Measurements from ENCODE around the gene SLC24A3.

The SLC24A3 gene

DNA sequence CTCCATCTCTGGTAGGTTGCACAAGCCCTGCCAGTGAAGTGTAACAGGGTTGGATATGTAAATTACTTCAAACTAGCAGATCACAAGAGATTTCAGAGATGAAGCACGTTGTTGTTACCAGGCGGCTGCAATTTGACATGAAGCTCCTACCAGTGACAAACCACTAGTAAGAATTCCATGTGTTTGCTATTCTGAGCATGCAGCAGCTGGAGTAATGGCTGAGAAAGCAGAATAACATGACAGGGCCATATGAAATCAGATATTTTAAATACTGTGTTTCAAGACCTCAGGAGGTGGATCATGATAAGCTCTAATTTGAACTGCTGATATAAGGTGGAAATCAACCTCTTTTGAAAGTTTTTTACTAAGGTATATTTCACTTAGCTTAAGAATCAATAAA lies 557.1 kb downstream of the SLC24A3 start:
- Histone ChIP-seq H3K4me1 (ENCODE audit: control insufficient read depth, insufficient read depth, low read length) (no peaks in the 10 kb centered on the region), H3K9me3 (ENCODE audit: control insufficient read depth in 2 of 2, low read length in 2 of 2) (no peaks in the 10 kb centered on the region), H3K4me3 (ENCODE audit: low read length in 2 of 2) (no peak overlapping the region), H3K36me3 (ENCODE audit: control insufficient read depth in 2 of 2, insufficient read depth in 2 of 2, low read length in 2 of 2) (peaks cover 0 to 2% of the 10 kb centered on the region in 2 donors), H3K9ac (ENCODE audit: low read length in 2 of 2) (no peak overlapping the region), H3K27me3 (ENCODE audit: control insufficient read depth in 1 of 2, insufficient read depth in 2 of 2, low read length in 2 of 2) (no peaks in the 10 kb centered on the region), H3K27ac (ENCODE audit: low read length) (no peak overlapping the region)

DNA sequence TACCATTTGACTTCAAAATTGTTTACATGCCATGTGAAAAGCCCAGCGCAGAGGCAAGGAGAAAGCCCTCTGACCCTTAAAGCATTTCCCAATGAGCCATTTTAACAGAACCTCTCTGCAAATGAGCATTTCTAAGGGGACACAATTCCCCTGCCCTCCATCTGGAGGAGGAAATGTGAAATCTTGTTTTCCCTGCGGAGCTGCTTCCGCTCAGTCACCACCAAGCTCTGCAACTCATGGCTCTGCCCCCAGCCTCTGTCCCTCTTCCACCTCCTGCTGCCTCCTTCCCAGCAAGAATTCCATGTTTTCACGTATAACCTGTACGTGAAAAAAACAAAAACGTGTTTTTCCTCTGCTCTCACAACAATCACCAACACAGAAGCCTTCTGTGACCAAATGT lies 557.9 kb downstream of the SLC24A3 start:
- Histone ChIP-seq H3K27ac (ENCODE audit: low read length) (no peak overlapping the region), H3K4me1 (ENCODE audit: control insufficient read depth, insufficient read depth, low read length) (no peaks in the 10 kb centered on the region)

DNA sequence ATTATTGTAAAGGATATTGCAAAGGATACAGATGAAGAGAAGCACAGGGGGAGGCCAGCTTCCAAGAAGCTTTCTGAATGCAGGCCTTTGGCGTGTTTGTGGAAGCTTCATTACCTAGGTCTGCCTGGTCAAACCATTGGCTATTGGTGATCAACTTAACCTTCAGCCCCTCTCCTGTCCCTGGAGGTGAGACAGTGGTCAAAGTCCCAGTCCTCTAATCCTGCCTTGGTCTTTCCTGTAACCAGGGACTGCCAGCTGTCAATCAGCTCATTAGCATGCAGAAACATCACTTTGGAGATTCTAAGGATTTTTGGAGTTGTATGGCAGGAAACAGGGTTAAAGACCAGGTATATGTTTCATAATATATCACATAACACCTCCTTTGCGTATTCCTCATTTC lies 558.6 kb downstream of the SLC24A3 start:
- H3K9ac ChIP-seq (ENCODE audit: low read length in 2 of 2) = no peak overlapping the region
- no peaks in the 10 kb centered on the region for H3K9me3 ChIP-seq (ENCODE audit: control insufficient read depth in 2 of 2, low read length in 2 of 2)
- H3K4me1 ChIP-seq (ENCODE audit: control insufficient read depth, insufficient read depth, low read length) = no peaks in the 10 kb centered on the region
- no peak overlapping the region for H3K27ac ChIP-seq (ENCODE audit: low read length)
- peaks cover 0 to 2% of the 10 kb centered on the region in 2 donors for H3K36me3 ChIP-seq (ENCODE audit: control insufficient read depth in 2 of 2, insufficient read depth in 2 of 2, low read length in 2 of 2)
- H3K27me3 ChIP-seq (ENCODE audit: control insufficient read depth in 1 of 2, insufficient read depth in 2 of 2, low read length in 2 of 2) = no peaks in the 10 kb centered on the region
- H3K4me3 ChIP-seq (ENCODE audit: low read length in 2 of 2) = no peak overlapping the region

More for the DNA sequence above, 557.9 kb downstream of the SLC24A3 start:
- Histone ChIP-seq H3K9ac (ENCODE audit: low read length in 2 of 2) (no peak overlapping the region), H3K4me3 (ENCODE audit: low read length in 2 of 2) (no peak overlapping the region), H3K9me3 (ENCODE audit: control insufficient read depth in 2 of 2, low read length in 2 of 2) (no peaks in the 10 kb centered on the region), H3K27me3 (ENCODE audit: control insufficient read depth in 1 of 2, insufficient read depth in 2 of 2, low read length in 2 of 2) (no peaks in the 10 kb centered on the region), H3K36me3 (ENCODE audit: control insufficient read depth in 2 of 2, insufficient read depth in 2 of 2, low read length in 2 of 2) (peaks cover 0 to 2% of the 10 kb centered on the region in 2 donors)
